ENCODE data around the gene BRCA1. TPM values are rescaled to one million over a fixed set of nuclear protein-coding genes. Genes with fewer than 3 reads are reported as not detected.
A peak's percentile ranks its signal among the peaks of the same experiment; 100 is the strongest.
"Not testable (repeated sequence)": the region's sequence is repeated elsewhere in the genome, so short reads cannot be mapped to it uniquely, and the experiment has no call there.

Gene BRCA1
- polyA plus RNA-seq, result 1 to 10 TPM; 1.1 to 7.2 (median 5.8) TPM

GRCh38 chr17:43125133-43125966 lies at the start of gene BRCA1:
TSS of gene BRCA1 (minus strand) at chr17:43125364. CDS start at chr17:43124096, 1,268 bp downstream.
- Mint-ChIP-seq H3K4me1 (peaks cover 30 to 31% of the 10 kb centered on the region in 2 donors), H3K27ac (peak within 1 kb of the TSS; percentile 92 to 98 (median 95)), H3K4me3 (peak within 1 kb of the TSS; percentile 88 to 99 (median 98)), H3K36me3 (peaks cover 0 to 12% (median 4%) of the 10 kb centered on the region in 3 donors), H3K27me3 (ENCODE audit: low read depth in 3 of 3) (peaks cover 6 to 8% (median 7%) of the 10 kb centered on the region in 3 donors), H3K9me3 (no peaks in the 10 kb centered on the region)
- peak; percentile 95 to 97 (median 96) for DNase-seq

GRCh38 chr17:43171586-43172487 lies 46.7 kb upstream of the BRCA1 start:
- Mint-ChIP-seq H3K9me3 (no peaks in the 10 kb centered on the region), H3K27ac (no peak overlapping the region), H3K27me3 (ENCODE audit: low read depth in 3 of 3) (no peaks in the 10 kb centered on the region), H3K4me3 (no peak overlapping the region), H3K4me1 (peaks cover 24 to 36% of the 10 kb centered on the region in 2 donors), H3K36me3 (peaks cover 0 to 15% (median 6%) of the 10 kb centered on the region in 3 donors)
- DNase-seq, result peak; percentile 6 to 11 (median 6)

DNA sequence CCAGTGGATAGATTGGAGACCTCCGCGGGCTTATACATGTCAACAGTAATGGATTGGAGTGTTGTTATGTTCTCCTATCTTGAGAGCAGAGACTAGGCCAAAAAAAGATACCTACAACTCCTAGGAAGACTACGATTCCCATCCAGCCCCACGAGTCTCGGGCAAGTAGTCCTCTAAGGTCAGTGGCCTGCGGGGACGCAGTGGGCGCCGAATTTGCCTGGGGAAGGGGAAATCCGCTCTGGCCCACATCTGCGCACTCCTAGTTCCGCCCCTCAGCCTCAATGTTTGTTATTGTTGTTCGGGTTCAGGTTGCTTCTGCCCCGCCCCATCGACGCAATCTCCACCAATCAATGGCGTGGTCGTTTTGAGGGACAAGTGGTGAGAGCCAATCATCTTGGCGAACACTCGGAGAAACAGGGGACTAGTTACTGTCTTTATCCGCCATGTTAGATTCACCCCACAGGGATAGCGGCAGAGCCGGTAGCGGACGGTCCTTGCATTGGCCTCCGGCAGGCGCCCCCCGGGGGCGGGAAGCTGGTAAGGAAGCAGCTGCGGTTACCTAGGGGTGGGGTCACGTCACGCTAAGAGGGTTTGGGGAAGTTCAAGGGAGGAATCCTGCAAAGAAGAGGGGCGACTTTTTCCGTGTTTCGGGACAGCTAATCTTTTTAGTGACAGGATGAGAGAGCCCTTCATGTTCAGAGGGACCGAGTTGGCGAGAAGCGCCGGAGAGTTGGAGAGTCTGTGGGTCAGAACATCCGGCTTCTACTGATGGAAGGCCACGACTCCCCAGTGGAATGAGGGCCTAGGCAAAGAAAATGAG lies 45.8 kb upstream of the BRCA1 start, which contains the start of gene NBR1:
Gene NBR1 (plus strand): TSS at position 449 of the 820 bp plus-strand sequence. CDS start 4,586 bp downstream, outside the sequence.
- Mint-ChIP-seq H3K9me3 (no peaks in the 10 kb centered on the region), H3K4me1 (peaks cover 19 to 28% of the 10 kb centered on the region in 2 donors), H3K4me3 (no peak within 1 kb of the TSS), H3K27me3 (ENCODE audit: low read depth in 3 of 3) (no peaks in the 10 kb centered on the region), H3K27ac (no peak within 1 kb of the TSS), H3K36me3 (peaks cover 0 to 10% (median 0%) of the 10 kb centered on the region in 3 donors)
- DNase-seq, result peak; percentile 98

DNA sequence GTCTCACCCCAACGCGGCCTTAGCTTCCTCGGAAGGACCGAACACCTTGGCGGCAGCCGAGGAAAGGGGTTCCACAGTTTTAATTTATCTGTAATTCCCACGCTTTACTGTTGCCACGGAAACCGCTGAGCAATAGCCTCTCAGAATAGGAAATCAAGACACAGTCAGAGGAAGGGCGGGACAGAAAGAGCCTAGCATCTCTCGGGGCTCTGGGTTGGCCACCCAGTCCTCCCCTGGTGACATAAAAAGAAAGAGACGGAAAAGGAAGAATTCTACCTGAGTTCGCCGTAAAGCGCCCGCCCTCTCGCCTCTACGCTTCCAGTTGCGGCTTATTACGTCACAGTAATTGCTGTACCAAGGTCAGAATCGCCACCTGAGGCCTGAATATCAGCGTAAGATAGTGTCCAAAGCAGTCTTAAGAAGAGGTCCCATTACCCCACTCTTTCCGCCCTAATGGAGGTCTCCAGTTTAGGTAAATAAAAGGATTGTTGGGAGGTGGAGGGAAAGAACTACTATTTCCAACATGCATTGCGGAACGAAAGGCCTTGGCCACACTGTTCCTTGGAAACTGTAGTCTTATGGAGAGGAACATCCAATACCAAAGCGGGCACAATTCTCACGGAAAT lies 45.1 kb upstream of the BRCA1 start:
- Mint-ChIP-seq H3K36me3 (peaks cover 0 to 4% (median 0%) of the 10 kb centered on the region in 3 donors), H3K4me1 (peaks cover 12 to 21% of the 10 kb centered on the region in 2 donors), H3K27ac (no peak overlapping the region), H3K27me3 (ENCODE audit: low read depth in 3 of 3) (no peaks in the 10 kb centered on the region), H3K9me3 (no peaks in the 10 kb centered on the region), H3K4me3 (no peak overlapping the region)
- DNase-seq, result peak; percentile 91 to 92 (median 92)

DNA sequence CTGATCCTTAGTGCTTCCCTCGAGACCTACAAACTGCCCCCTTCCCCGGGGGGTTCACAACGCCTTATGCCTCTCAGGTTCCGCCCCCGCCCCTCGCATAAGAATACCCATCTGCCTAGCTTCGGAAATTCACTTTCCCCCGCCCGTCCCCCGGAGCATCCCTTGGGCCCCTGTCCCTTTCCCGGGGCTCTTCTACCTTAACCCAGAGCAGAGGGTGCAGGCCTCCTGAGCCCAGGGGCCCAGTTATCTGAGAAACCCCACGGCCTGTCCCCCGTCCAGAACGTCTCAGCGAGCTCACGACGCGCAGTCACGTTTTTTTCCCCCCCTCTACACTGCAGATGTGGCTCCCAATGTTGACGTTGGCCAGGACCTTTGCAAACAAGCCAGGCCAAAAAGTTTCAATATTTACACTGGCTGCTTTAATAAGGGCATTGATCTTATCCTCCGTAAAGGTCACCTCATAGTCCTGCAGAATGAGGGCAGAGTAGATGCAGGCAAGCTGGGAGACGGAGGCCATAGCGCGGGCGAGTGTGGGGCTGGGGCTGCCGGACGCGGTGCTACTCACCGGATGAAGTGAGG lies 44.5 kb upstream of the BRCA1 start:
- Mint-ChIP-seq H3K4me1 (peaks cover 9 to 15% of the 10 kb centered on the region in 2 donors), H3K27me3 (ENCODE audit: low read depth in 3 of 3) (no peaks in the 10 kb centered on the region), H3K36me3 (peaks cover 0 to 4% (median under 1%) of the 10 kb centered on the region in 3 donors), H3K9me3 (no peaks in the 10 kb centered on the region), H3K27ac (no peak overlapping the region), H3K4me3 (no peak overlapping the region)
- no peak for DNase-seq

- not testable (repeated sequence) for H3K9me3 Mint-ChIP-seq; DNase-seq; H3K36me3 Mint-ChIP-seq; H3K4me1 Mint-ChIP-seq; H3K27me3 Mint-ChIP-seq (ENCODE audit: low read depth in 3 of 3); H3K4me3 Mint-ChIP-seq
- peak overlapping the region in 1 of 6 donors; percentile 51 for H3K27ac Mint-ChIP-seq
Measured at GRCh38 chr17:43165971-43166370, 40.8 kb upstream of the BRCA1 start.

GRCh38 chr17:43159957-43160356 lies 34.8 kb upstream of the BRCA1 start:
- not testable (repeated sequence) for H3K9me3 Mint-ChIP-seq; H3K27me3 Mint-ChIP-seq (ENCODE audit: low read depth in 3 of 3)

GRCh38 chr17:43159232-43159631 lies 34.1 kb upstream of the BRCA1 start:
- H3K4me3 Mint-ChIP-seq; H3K27me3 Mint-ChIP-seq (ENCODE audit: low read depth in 3 of 3); H3K9me3 Mint-ChIP-seq; H3K36me3 Mint-ChIP-seq; H3K27ac Mint-ChIP-seq; H3K4me1 Mint-ChIP-seq; DNase-seq: not testable (repeated sequence)

More at GRCh38 chr17:43159957-43160356, 34.8 kb upstream of the BRCA1 start:
- not testable (repeated sequence) for DNase-seq, H3K27ac Mint-ChIP-seq, H3K36me3 Mint-ChIP-seq, H3K4me1 Mint-ChIP-seq, H3K4me3 Mint-ChIP-seq

DNA sequence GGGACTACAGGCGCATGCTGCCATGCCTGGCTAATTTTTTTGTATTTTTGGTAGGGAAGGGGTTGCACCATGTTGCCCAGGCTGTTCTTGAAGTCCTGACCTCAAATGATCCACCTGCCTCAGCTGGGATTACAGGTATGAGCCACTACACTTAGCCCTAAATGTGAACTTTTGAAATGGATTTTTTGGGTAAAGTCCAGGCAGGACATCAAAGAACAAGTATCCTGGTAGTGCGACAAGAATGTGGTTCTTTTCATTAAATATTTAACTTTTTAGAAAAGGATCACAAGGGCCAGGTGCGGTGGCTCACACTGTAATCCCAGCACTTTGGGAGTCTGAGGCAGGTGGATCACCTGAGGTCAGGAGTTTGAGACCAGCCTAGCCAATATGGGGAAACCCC lies 30.5 kb upstream of the BRCA1 start:
- Mint-ChIP-seq H3K9me3 (no peaks in the 10 kb centered on the region), H3K4me1 (peaks cover 3 to 7% of the 10 kb centered on the region in 2 donors), H3K4me3 (no peak overlapping the region), H3K27ac (no peak overlapping the region), H3K36me3 (peaks cover 6 to 8% (median 6%) of the 10 kb centered on the region in 3 donors), H3K27me3 (ENCODE audit: low read depth in 3 of 3) (no peaks in the 10 kb centered on the region)
- DNase-seq, result no peak

DNA sequence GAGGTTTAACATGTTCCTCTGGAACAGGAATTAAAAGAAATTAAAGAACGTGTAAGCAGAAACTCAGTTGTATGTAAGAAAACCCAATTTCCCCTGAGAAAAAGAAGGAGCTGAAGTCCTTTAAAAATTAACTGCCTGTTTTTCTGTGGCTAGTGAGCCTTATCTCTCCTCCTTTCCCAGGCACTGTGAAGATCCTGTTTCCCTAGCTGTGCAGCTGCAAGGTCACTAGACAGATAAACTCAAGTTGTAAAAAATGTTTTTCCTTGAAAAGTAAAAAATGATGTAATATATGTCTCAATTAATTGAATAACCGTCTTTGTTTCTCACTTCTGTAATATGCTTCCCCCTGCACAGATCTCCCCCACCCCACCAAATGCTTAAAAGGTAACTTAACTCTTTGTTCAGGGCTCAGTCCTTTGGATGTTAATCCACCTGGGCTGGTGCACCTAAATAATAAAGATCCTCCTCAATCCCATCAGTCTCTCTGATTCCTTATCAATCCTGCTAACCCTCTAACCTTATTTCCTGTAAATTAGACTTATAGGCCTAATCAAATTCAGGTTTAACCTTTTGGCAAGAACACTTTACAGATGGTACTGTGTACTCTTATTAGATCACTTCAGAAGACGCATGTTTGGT lies 28.2 kb upstream of the BRCA1 start:
- not testable (repeated sequence) for H3K9me3 Mint-ChIP-seq; H3K27me3 Mint-ChIP-seq (ENCODE audit: low read depth in 3 of 3); DNase-seq; H3K4me3 Mint-ChIP-seq; H3K4me1 Mint-ChIP-seq; H3K36me3 Mint-ChIP-seq; H3K27ac Mint-ChIP-seq

- no peaks in the 10 kb centered on the region for H3K27me3 Mint-ChIP-seq (ENCODE audit: low read depth in 3 of 3)
- H3K36me3 Mint-ChIP-seq, result peaks cover 6 to 10% (median 8%) of the 10 kb centered on the region in 3 donors
- H3K9me3 Mint-ChIP-seq, result no peaks in the 10 kb centered on the region
- H3K27ac Mint-ChIP-seq, result peak overlapping the region in 1 of 6 donors; percentile 63
- H3K4me1 Mint-ChIP-seq, result peaks cover 3 to 7% of the 10 kb centered on the region in 2 donors
- DNase-seq, result peak in 2 of 3 donors; percentile 8 to 30
- H3K4me3 Mint-ChIP-seq, result peak overlapping the region in 1 of 5 donors; percentile 38
Measured at GRCh38 chr17:43151880-43152456, 26.8 kb upstream of the BRCA1 start.

GRCh38 chr17:43146649-43147048 lies 21.5 kb upstream of the BRCA1 start:
- Mint-ChIP-seq H3K36me3 (peaks cover 0 to 4% (median 0%) of the 10 kb centered on the region in 3 donors), H3K9me3 (no peaks in the 10 kb centered on the region), H3K4me3 (no peak overlapping the region), H3K27me3 (ENCODE audit: low read depth in 3 of 3) (no peaks in the 10 kb centered on the region), H3K4me1 (no peaks in the 10 kb centered on the region), H3K27ac (no peak overlapping the region)
- no peak for DNase-seq

All from immature natural killer cell (primary cell).